HepG2 (cell line): Measurements from ENCODE around the gene REST. TPM values are rescaled to one million over a fixed set of nuclear protein-coding genes. Genes with fewer than 3 reads are reported as not detected.

Experiments used
- ATM ChIP-seq: fragments of 450-650 bp; IDR thresholded peaks from 2 replicates; pipeline ENCODE4 v1.7.1; 2017; ENCODE audit warnings: mild to moderate bottlenecking, borderline replicate concordance
- EP300 ChIP-seq, 3 experiments: sonication (generic) in 1 of 3; formaldehyde crosslinking in 1 of 3; IDR thresholded peaks; 2 replicates each; pipeline versions ENCODE4 v1.5.1 to v1.6.1; 2011 to 2020; ENCODE audit warnings: low read depth in 2 of 3, low read length in 2 of 3, borderline replicate concordance in 1 of 3, improper control_type of control experiment in 1 of 3, mild to moderate bottlenecking in 1 of 3, missing genetic modification reagents in 1 of 3, moderate library complexity in 1 of 3
- FUBP1 ChIP-seq: sonication (generic); formaldehyde crosslinking; IDR thresholded peaks from 2 replicates; pipeline ENCODE4 v1.5.1; 2020; ENCODE audit warnings: missing genetic modification reagents, mild to moderate bottlenecking, borderline replicate concordance
- HNRNPL ChIP-seq: fragments of 200-400 bp; formaldehyde crosslinking; IDR thresholded peaks from 2 replicates; pipeline ENCODE4 v1.6.1; 2017; ENCODE audit warnings: mild to moderate bottlenecking, low read depth, low read length
- KDM2A ChIP-seq: sonication (generic); formaldehyde crosslinking; IDR thresholded peaks from 2 replicates; pipeline ENCODE4 v1.4.0; 2020; ENCODE audit warnings: low read depth, missing genetic modification reagents, borderline replicate concordance
- MXD4 ChIP-seq: IDR thresholded peaks from 2 replicates; pipeline ENCODE4 v1.6.1; 2016; ENCODE audit warnings: mild to moderate bottlenecking, missing biosample characterization, missing genetic modification reagents
- PLRG1 ChIP-seq: fragments of 450-650 bp; conservative IDR thresholded peaks from 2 replicates; pipeline ENCODE4 v1.6.1; 2016
- PLSCR1 ChIP-seq: sonication (generic); formaldehyde crosslinking; IDR thresholded peaks from 2 replicates; pipeline ENCODE4 v1.5.0; 2020; ENCODE audit warnings: missing genetic modification reagents, mild to moderate bottlenecking, borderline replicate concordance
- RAD21 ChIP-seq: fragments of 450-650 bp; formaldehyde crosslinking; IDR thresholded peaks from 2 replicates; pipeline ENCODE4 v1.5.0; 2020; ENCODE audit warnings: mild to moderate bottlenecking
- SIN3A ChIP-seq: IDR thresholded peaks from 2 replicates; pipeline ENCODE4 v1.6.1; 2011; ENCODE audit warnings: low read depth, mild to moderate bottlenecking, control low read depth, low read length, borderline replicate concordance
- TBL1XR1 ChIP-seq: fragments of 150-350 bp; IDR thresholded peaks from 2 replicates; pipeline ENCODE4 v1.6.1; 2014; ENCODE audit warnings: borderline replicate concordance, low read length; ENCODE audit not compliant: partially characterized antibody
- ZEB1 ChIP-seq: IDR thresholded peaks from 2 replicates; pipeline ENCODE4 v1.6.1; 2012; ENCODE audit warnings: mild to moderate bottlenecking, low read depth, inconsistent platforms; ENCODE audit not compliant: insufficient replicate concordance
- ZHX2 ChIP-seq, 2 experiments: sonication (generic) in 1 of 2; formaldehyde crosslinking in 1 of 2; IDR thresholded peaks; 2 replicates each; pipeline versions ENCODE4 v1.6.1 to v1.9.0; 2014 to 2022; ENCODE audit warnings: antibody characterized with exemption in 1 of 2, borderline replicate concordance in 1 of 2, inconsistent platforms in 1 of 2, low read depth in 1 of 2, missing genetic modification reagents in 1 of 2
- ZMAT5 ChIP-seq: sonication (generic); formaldehyde crosslinking; IDR thresholded peaks from 2 replicates; pipeline ENCODE4 v1.5.0; 2020; ENCODE audit warnings: mild to moderate bottlenecking, low read depth, missing genetic modification reagents, borderline replicate concordance
- ZNF251 ChIP-seq: sonication (generic); formaldehyde crosslinking; IDR thresholded peaks from 2 replicates; pipeline ENCODE4 v1.9.0; 2021; ENCODE audit warnings: mild to moderate bottlenecking, missing genetic modification reagents
- ZNF432 ChIP-seq: sonication (generic); formaldehyde crosslinking; IDR thresholded peaks from 2 replicates; pipeline ENCODE4 v1.5.0; 2020; ENCODE audit warnings: missing genetic modification reagents, mild to moderate bottlenecking, borderline replicate concordance
- ZNF567 ChIP-seq: sonication (generic); formaldehyde crosslinking; IDR thresholded peaks from 2 replicates; pipeline ENCODE4 v1.8.1; 2023; ENCODE audit warnings: mild to moderate bottlenecking, missing genetic modification reagents, borderline replicate concordance
- ZNF615 ChIP-seq: sonication (generic); formaldehyde crosslinking; IDR thresholded peaks from 2 replicates; pipeline ENCODE4 v1.5.0; 2020; ENCODE audit warnings: mild to moderate bottlenecking, missing genetic modification reagents, borderline replicate concordance
- ZNF746 ChIP-seq: sonication (generic); formaldehyde crosslinking; IDR thresholded peaks from 2 replicates; pipeline ENCODE4 v1.8.0; 2022; ENCODE audit warnings: mild to moderate bottlenecking, missing genetic modification reagents
- ZNF777 ChIP-seq: sonication (generic); formaldehyde crosslinking; IDR thresholded peaks from 2 replicates; pipeline ENCODE4 v1.4.0; 2020; ENCODE audit warnings: missing genetic modification reagents
- polyA plus RNA-seq, 8 experiments: library from polyadenylated mRNA; depleted of rRNA in 3 of 8; stranded (reverse) in 7 of 8; unstranded in 1 of 8; fragments of >200 nt; fragmentation: Illumina TruSeq in 4 of 8; extraction: Trizol in 4 of 8; gene quantifications; 2 replicates each; pipeline versions ENCODE4 v1.2.1 to v1.2.3, GENCODE V29; 2011 to 2016; ENCODE audit warnings: low read depth in 4 of 8, missing spikeins in 1 of 8, mixed read lengths in 1 of 8; ENCODE audit not compliant: insufficient read depth in 1 of 8
- total RNA-seq, 5 experiments: library from RNA; depleted of rRNA; stranded (reverse); fragments of >200 nt; fragmentation: Illumina TruSeq; extraction: Trizol; gene quantifications; 2 replicates each; pipeline ENCODE4 v1.2.3, GENCODE V29; 2016; ENCODE audit warnings: low read depth in 1 of 5

Gene REST
- total and polyA plus RNA-seq, 2 of the 13 experiments (the other 11 are each of a cell fraction or from before 2014, with no cell fraction given): 12.7 to 22.4 TPM

- TF ChIP-seq ZMAT5 (CRISPR knock-in tag): no peak
- TF ChIP-seq ZHX2 (IDR thresholded peaks at IDR 0.05; ENCODE audit: low read depth): no peak; the same call in 1 of the 2 replicates
- no peak for TF ChIP-seq ZHX2 (CRISPR knock-in tag; IDR thresholded peaks at IDR 0.05; ENCODE audit: borderline replicate concordance)
- no peak for TF ChIP-seq ATM
- TF ChIP-seq ZNF615 (CRISPR knock-in tag): no peak
- no peak for TF ChIP-seq PLSCR1 (CRISPR knock-in tag)
- TF ChIP-seq ZEB1: no peak
- TF ChIP-seq ZNF746: no peak
- TF ChIP-seq ZNF567 (CRISPR knock-in tag): no peak
- TF ChIP-seq EP300 (IDR thresholded peaks at IDR 0.05; ENCODE audit: low read depth in 2 of 2, low read length in 2 of 2): no peak
- no peak for TF ChIP-seq EP300 (CRISPR knock-in tag; IDR thresholded peaks at IDR 0.05; ENCODE audit: borderline replicate concordance)
- TF ChIP-seq ZNF432 (CRISPR knock-in tag): no peak
- no peak for TF ChIP-seq RAD21 (CRISPR knock-in tag)
- no peak for TF ChIP-seq ZNF251 (CRISPR knock-in tag)
- no peak for TF ChIP-seq PLRG1
- TF ChIP-seq KDM2A (CRISPR knock-in tag): no peak; the same call in 1 of the 2 replicates
- TF ChIP-seq ZNF777: no peak
- 0 out of 2 replicates have a peak, but pooled peaks have one; percentile 42 for TF ChIP-seq FUBP1 (CRISPR knock-in tag)
- TF ChIP-seq MXD4 (CRISPR knock-in tag): peak; percentile 76
- peak; percentile 87; the same call in 1 of the 2 replicates for TF ChIP-seq SIN3A
- 0 out of 2 replicates have a peak, but pooled peaks have one; percentile 43 for TF ChIP-seq HNRNPL
- no peak for TF ChIP-seq TBL1XR1
Measured at GRCh38 chr4:56978750-56979303, 71.1 kb downstream of the REST start, which contains the start of gene POLR2B (continued).
